Bone marrow (tissue), 2 donors: ENCODE data around the gene TMEM270.
"Not testable (repeated sequence)": the region's sequence is repeated elsewhere in the genome, so short reads cannot be mapped to it uniquely, and the experiment has no call there.

Source experiments
- DNase-seq, 2 donors: peaks; one replicate each; lab custom pipeline; 2025; lab: John Stamatoyannopoulos, UW

Gene TMEM270

DNA sequence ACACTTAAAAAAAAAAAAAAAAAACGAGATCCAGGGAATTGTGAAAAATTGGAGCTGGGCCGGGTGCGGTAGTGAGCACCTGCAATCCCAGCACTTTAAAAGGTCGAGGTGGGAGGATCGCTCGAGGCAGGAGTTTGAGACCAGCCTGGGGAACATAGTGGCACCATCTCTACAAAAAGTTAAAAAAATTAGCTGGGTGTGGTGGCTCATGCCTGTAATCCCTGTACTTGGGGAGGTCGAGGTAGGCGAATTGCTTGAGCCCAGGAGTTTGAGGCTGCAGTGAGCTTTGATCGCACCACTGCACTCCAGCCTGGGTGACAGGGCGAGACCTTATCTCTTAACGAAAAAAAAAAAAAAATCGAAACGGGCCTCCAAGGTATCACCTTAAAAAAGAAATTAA is 28.2 kb upstream of the TMEM270 start:
- no peak for DNase-seq

DNA sequence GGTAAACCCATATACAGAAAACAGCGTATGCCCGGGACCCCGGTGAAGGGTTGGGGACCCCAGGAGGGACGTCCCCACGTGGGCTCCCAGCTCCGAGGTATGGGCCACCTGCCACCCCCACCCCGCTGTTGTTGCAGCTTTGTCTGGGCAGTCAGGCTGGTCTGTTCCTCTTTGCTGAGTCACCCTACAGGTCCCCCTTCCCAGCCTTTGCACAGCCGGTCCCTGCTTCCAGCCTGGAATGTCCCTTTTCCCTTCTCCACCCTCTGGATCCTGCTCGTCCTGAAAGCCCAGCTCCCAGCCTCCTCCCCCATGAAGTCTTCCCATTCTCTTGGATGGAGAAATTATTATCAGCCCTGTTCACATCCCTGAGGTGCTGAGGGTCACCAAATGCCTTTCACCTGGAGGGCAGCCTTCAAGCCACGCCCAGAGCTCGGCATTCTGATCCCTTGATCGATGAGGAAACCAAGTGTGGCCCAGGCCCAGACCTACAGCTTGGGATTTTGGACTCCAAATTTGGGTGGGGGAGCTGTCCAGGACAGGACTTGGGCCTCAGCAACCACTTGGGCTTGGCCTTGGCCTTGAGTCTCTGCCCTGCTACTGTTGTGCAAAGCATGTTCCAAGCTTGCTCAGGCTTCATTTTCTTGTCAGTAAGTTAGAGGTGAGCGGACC is 27.6 kb upstream of the TMEM270 start:
- no peak for DNase-seq

DNA sequence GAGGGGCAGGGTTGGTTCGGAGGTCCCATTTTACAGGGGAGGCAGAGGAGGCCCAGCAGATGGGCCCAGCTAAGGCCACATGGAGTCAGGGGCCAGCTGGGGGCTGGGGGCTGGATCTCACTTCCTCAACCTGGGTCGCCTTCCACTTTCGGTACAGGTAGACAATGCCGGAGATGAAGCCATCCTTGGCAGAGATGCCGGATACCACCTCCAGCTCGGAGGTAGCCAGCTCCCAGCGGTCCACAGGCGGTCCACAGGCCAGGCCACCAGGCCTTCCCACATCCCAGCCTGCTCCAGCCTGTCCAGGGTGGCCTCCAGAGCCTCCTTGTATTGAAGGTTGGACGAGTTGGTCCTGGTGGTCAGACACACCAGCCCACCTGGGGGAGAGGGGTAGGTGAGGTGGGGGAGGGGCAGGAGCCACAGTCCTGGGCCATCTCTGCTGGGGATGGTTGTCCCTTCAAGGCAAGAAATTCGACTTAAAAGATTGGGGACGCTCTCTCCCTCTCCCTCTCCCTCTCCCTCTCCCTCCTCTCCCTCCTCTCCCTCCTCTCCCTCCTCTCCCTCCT is 26.2 kb upstream of the TMEM270 start:
- DNase-seq: no peak

DNA sequence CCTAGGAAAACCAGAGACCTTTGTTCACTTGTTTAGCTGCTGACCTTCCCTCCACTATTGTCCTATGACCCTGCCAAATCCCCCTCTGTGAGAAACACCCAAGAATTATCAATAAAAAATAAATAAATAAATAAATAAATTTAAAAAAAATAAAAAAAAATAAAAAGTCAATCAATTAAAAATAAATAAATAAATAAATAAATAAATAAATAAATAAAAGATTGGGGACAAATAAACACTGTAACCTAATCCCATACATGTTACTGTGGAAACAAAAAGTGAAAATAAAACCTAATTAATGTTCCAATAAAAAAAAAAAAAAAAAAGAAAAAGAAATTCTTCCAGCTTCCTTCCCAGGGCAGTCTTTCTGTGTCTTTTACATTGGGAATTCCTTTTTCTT is 23.8 kb upstream of the TMEM270 start:
- DNase-seq: not testable (repeated sequence)

DNA sequence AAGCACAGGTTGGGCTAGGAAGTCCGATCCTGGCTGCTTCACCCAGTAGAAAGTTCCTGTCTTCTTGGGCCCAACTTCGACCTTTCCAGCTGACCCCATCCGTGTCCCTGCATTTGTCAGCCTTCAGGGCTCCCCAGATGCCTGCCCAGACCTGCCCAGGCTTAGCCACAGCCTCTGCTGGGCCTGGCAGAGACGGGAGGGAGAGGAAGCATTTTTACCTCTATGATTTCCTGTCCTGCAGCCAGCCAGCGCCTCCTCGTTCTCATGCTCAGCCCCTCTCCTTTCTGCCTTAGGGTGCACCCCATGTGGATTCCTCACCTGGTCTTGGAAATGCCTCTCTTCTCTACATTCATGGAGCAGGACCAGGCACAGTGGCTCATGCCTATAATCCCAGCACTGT is 22.3 kb upstream of the TMEM270 start:
- no peak for DNase-seq

DNA sequence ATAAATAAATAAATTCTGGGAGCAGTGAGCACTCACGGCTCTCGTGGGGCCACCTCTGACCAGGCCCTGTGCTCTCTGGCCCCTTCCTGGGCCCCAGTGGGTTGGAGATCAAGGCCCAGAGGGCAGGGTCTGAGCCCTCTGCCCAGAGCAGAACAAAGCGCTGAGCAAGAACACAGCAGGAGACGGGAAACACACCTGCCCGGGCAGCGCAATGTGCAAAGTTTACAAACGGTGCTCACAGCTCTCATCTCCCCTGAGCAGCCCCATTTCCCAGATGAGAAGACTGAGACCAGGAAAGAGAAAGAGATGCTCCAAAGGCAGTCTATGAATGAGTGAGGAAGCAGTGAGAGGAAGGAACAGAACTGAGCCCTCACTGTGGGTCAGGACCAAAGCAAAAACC is 21.7 kb upstream of the TMEM270 start:
- no peak for DNase-seq

DNA sequence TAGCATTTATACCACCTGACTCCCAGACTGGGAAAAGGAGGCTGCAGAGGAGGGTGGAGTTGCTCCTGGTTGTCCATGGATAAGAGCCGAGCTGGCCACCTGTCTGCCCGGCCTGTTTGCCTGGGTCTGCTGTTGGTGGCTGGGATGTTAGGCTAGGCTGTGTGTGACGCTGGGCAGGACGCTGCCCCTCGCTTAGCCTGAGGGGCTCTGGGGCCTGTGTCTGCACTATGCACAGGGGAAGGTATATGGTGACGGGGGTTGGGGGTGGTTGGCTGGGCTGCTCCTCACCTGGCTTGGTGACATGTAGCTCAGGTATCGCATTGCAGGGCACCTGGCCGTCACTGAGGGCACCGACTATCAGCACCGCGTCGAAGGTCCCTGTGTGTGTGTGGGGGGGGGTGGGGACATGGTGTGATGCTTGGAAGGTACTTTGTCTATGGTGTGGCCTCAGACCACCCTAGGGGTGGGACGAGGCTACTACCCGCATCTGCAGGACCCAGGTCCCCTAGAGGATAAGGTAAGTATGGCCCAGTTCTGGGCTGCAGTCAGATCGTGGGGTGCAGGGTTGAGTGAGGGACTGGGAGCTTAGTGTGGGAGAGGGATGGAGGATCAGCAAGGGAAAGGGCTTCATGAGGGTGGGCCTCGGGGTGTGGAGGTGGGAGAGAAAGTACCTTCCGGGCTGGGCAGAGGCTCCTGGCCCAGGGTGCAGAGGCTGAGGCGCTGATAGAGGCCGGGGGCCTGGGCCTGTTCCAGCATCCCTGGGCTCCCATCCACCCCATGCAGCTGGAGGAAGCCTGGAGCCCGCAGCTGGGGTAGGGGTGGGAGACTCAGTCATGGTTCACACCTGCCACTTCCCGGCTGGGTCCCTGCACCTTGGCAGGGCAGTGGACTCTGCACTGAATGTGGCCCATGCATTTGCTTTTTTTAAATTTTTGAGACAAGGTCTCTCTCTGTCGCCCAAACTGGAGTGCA is 20.9 kb upstream of the TMEM270 start:
- DNase-seq: no peak

DNA sequence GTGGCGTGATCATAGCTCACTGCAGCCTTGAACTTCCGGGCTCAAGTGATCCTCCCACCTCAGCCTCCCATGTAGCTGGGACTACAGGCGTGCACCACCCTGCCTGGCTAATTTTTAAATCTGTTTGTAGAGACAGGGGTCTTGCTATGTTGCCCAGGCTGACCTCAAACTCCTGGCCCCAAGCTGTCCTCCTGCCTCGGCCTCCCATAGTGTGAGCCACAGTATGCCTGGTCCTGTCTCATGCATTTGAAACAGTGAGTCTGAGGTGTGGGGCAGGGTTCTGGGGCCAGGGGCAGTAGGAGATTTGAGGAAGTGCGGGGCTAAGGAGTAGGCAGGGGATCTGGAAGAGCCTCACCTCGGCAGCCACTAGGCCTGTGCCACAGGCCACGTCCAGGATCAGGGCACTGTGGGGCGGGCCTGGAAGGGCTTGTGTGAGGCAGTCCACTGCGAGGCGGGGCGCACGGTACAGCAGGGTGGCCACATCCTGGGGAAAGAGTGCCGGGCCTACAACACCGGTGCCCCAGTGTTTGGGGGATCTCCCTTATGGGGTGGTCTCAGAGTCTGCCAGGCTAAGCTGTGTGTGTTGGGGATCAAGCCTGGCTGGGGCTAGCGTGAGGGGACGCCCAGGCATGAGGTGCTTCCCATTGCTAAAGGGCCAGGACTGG is 20.1 kb upstream of the TMEM270 start:
- DNase-seq: no peak

DNA sequence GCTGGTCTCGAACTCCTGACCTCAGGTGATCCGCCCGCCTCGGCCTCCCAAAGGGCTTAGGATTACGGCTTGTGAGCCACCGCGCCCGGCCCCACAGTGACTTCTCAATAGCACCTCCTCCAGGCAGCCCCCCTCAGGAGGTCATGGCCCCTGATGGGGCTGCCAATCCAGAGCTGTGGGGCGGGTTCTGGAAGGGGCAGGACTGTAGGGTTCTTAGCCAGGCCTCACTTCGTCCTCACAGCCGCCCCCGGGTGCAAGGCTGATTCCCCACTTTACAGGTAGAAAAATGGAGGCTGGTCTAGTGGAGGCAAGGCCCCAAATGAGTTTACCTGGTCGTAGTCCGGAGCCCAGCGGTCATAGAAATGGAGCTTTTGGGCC is 19.3 kb upstream of the TMEM270 start:
- DNase-seq: no peak

DNA sequence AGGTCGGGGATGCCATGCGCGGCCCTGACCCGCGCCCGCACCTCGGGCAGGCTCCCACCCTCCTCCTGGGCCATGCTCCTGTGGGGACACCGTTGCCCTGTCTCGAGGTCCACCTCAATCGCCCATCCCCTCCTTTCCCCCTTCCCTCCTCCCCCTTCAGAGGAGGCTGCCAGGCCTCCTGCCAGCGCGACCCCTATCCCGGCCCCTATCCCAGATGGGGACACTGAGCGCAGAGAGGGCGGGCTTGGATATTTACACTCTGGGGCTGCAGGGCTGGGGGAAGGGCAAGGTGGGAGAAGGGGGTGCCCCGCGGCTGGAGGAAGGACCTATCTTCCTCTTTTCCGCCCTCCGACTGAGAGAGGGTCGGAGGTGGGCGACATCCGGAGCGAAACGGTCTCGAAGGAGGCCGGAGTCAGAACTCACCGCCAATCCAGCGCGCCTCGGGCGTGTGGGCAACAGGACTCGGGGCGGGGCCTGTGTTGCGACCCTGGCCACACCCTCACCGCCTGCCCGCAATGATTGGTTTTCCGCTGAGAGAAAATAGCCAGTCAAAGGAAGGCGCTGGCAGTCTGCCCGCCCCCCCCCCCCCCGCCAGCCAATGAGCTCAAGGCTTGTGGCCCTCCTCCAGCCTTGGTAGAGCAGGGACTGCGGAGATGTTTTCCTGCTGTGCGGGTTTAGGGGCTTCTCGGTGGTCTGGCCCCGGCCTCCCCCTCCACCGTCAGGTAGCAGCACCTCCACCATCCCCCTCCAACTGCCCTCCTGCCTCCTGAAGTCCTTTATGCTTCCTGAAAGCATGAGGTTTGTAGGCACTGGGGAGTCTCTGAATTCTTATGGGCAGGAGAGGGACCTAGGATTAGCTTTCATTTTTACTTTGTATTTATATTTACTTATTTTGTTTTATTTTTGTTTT is 18.6 kb upstream of the TMEM270 start, which contains the start of gene METTL27:
METTL27 (minus strand) TSS at position 450 of the 910 bp plus-strand sequence; CDS start at position 74, 376 bp downstream.
- peak; percentile 53 to 77 for DNase-seq

DNA sequence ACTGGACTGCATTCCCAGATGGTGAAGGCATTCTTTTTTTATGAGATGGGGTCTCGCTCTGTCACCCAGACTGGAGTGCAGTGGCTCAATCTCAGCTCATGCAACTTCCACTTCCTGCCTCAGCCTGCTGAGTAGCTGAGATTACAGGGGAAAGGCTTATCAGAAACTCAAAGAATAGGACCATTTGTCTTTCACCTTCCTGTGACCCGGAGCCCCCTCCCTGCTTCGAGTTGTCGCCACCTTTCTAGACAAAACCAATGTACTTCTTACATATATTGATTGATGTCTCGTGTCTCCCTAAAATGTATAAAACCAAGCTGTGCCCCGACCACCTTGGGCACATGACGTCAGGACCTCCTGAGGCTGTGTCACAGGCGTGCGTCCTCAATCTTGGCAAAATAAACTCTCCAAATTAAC is 16.8 kb upstream of the TMEM270 start:
- DNase-seq: no peak

DNA sequence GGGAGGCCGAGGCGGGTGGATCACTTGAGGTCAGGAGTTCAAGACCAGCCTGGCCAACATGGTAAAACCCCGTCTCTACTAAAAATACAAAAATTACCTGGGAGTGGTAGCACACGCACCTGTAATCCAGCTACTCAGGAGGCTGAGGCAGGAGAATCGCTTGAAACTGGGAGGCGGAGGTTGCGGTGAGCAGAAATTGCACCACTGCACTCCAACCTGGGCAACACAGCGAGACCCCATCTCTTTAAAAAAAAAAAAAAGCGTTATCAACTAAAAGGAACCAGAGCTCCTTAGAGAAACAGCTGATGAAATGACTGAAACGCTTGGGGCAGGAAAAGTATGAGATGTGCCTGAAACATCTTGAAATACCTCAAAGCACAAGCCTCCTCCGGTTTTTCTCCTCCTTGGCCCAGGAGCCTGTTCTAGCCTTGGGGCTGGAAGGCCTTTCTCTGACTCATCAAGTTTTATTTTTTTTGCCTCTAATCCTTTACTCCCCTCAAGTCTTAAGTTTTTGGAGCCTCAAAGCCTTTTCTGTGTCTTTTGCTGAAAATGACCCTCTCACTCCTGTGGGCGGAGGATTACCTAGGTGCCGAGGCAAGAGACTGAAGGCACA is 16.0 kb upstream of the TMEM270 start:
- DNase-seq: no peak

DNA sequence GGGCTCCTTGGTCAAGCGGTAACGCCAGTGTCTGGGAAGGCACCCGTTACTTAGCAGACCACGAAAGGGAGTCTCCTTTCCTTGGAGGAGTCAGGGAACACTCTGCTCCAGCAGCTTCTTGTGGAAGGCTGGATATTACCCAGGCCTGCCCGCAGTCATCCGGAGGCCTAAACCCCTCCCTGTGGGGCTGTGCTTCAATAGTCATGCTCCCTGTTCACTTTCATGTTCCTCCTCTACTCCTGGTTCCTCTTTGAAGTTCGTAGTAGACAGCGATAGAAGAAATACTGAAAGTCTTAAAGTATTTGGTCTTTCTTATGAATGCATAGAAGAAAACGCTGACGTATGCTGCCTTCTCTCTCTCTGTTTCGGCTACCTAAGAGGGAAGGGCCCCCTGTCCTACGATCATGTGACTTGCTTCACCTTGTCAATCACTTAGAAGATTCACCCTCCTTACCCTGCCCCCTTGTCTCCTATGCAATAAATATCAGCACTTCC is 15.2 kb upstream of the TMEM270 start:
- DNase-seq: not testable (repeated sequence)

DNA sequence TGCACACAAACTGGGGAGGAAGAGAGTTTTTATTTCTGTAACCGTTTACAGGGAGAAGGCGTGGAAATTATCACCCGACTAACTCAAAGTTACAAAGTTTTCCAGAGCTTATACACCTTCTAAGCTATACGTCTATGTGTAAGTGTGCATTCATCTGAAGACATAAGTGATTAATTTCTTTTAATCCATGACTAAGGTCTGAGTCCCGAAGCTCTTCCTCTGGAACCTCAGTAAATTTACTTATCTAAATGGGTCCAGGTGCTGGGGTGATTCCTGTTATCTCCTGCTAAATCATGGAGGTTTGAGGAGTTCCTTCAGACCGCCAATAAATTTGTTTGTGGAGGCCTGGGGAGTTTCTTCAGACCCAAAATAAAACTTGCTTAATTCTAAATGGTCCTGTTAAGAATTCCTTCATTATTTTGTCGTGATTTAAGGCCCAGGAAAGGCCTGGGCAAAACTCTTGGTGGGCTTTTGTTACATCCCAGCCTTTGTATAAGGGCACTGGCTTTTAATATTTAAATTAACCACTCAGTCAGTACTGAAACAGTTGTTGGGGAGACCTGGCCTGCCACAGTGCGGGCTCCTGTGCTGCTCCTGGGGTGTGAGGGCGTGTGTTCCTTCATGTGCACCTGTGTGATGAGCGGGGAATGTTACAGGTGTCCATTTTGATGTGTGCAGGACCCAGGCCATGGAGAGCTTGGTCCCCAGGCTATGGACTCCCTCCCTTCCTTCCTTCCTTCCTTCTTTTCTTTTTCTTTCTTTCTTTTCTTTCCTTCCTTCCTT is 12.8 kb upstream of the TMEM270 start:
- no peak for DNase-seq

DNA sequence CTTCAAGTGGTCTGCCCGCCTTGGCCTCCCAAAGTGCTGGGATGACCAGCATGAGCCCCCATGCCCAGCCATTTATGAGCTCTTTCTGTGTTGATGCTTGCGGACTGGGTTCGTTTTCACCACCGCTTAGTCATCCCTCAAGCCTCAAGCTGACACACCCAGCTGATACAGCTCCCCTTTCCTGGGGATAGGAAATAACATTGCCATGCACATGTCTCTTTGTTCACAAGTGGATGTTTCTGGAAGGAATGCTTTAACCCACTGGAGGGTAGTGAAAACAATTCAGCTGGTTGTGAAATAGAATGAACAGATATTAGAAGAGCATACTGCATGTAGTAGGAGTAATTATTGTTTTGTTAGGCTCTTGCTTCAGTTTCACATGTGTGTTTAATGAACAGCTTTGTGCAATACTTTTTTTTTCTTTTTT is 10.2 kb upstream of the TMEM270 start:
- DNase-seq: peak in 1 of 2 donors; percentile 14

DNA sequence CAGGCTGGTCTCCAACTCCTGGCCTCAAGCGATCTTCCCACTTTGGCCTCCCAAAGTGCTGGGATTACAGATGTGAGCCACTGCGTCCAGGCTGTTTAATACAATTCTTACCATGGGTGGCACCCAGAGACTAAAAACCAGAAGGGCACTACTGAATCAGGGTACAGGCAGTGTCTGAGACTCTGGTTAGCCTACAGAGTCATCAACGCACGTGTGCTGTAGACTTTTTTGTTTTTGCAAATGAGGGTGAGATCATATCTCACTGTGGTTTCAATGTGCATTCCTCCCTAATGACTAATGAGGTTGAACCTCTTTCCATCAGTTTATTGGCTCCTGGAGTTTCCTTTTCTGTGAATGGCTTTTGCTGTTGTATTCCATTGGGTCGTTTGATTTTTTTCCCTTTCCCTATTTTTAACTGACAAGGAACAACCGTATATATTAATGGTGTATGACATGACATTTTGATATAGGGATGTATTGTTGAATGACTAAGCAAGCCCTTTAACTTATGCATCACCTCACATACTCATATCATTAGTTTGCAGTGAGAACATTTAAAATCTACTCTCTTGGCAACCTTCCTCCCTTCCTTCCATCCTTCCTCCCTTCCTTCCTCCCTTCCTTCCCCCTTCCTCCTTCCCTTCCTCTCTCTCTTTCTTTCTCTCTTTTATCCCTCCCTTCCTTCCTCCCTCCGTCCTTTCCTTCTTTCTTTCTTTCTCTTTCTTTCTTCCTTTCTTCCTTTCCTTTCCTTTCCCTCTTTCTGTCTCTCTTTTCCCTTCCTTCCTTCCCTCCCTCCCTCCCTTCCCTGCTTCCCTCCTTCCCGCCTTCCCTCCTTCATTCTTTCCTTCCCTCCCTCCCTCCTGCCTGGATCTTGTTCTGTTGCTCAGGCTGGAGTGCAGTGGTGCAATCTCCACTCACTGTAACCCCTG is 9.3 kb upstream of the TMEM270 start:
- DNase-seq: peak in 1 of 2 donors; percentile 65

DNA sequence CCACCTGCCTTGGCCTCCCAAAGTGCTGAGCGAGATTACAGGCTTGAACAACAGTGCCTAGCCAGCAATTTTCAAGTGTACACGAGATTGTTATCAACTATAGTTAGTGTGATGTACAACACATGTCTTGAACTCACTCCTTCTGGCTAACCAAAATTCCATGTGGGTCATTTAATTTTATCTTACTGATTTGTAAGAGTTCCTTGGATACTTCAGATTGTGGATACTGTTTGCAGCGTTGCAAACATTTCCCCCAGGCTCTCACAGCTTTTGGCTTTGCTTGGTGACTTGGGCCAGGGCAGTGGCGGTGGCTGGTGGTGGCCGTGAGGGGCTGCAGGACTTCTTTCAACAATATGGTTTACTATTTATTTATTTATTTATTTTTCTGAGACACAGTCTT is 8.5 kb upstream of the TMEM270 start:
- DNase-seq: no peak

DNA sequence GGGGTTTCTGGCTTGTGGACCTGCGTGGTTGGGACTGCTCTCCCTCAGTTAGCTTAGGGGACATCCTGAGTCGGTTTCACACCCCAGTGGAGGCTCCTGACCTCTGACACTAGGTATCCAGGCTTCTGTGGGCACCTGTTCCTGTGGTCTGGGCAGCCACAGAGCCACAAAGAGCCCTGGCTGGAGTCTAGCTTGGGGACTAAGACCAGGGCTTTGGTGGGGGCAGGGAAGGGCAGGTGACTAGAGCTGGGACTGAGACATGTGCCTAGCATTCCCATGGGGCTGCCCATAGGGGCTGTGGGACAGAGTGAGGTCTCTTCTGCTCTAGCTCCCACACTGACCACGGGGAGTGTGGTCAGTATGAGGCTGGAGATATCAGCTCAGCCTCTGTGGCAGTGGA is 4.0 kb upstream of the TMEM270 start:
- no peak for DNase-seq

DNA sequence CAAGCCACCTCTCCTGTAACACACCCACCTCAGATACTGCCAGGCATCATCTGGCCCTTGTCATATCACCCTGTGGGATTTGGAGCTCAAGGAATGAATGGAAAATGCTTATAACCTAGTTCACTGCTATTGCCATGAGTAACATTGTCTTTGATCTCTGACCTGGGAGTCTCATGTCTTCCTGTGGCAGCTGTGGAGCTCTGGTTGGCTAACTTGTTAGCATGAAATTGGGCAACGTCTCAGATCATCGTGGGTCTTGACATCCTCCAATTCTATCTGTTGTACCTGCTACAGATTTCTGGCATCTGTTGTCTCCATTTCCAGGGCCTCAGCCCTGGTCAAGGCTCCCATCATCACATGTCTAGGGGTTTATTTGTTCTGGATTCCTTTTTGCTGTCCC is 2.2 kb upstream of the TMEM270 start:
- DNase-seq: no peak
